Thyroid gland (tissue), 4 donors: ENCODE measurements around the gene EIF6. TPM values are rescaled to one million over a fixed set of nuclear protein-coding genes. Genes with fewer than 3 reads are reported as not detected.

ENCODE experiments used
- DNase-seq, 2 donors: peaks; one replicate each; pipeline ENCODE4 v3.0.0-alpha.2; 2019
- H3K27ac ChIP-seq, 3 donors: fragments of 200-600 bp; sonication (generic); 1 replicate in 2 of 3; 2 replicates in 1 of 3; pipeline ENCODE4 v1.5.1; 2016 to 2019; ENCODE audit warnings: mild to moderate bottlenecking in 1 of 3, moderate library complexity in 1 of 3
- H3K27me3 ChIP-seq: fragments of 200-600 bp; sonication (generic); one replicate; pipeline ENCODE4 v1.5.1; 2019
- H3K36me3 ChIP-seq, 2 donors: fragments of 200-600 bp; sonication (generic); one replicate each; pipeline ENCODE4 v1.5.1; 2016 to 2019
- H3K4me1 ChIP-seq, 2 donors: fragments of 200-600 bp; sonication (generic); one replicate each; pipeline ENCODE4 v1.5.1; 2017 to 2019
- H3K4me3 ChIP-seq, 3 donors: fragments of 200-600 bp; sonication (generic); replicated peaks in 1 of 3; 1 replicate in 2 of 3; 2 replicates in 1 of 3; pipeline ENCODE4 v1.5.1; 2016; ENCODE audit warnings: mild to moderate bottlenecking in 1 of 3
- H3K9me3 ChIP-seq: fragments of 200-600 bp; sonication (generic); one replicate; pipeline ENCODE4 v1.5.1; 2017
- CTCF ChIP-seq, 6 experiments: fragments of 200-600 bp in 3 of 6; fragments of 450-650 bp in 3 of 6; sonication (generic) in 3 of 6; IDR thresholded peaks; one replicate each; pipeline ENCODE4 v1.5.1; 2016 to 2019; ENCODE audit warnings: antibody characterized with exemption in 6 of 6, mild to moderate bottlenecking in 2 of 6, inconsistent platforms in 1 of 6, moderate library complexity in 1 of 6
- POLR2A ChIP-seq, 2 donors: fragments of 450-650 bp; IDR thresholded peaks; one replicate each; pipeline ENCODE4 v1.6.1; 2017; ENCODE audit warnings: antibody characterized with exemption in 2 of 2, mild to moderate bottlenecking in 2 of 2, moderate library complexity in 1 of 2
- WGBS, 2 donors: methylation state at CpG; one replicate each; pipeline ENCODE4 v1.1.5; 2017; 5-methylcytosine and 5-hydroxymethylcytosine counted together
- intact Hi-C: fragments of 100-400 bp; cut with DNase I; formaldehyde crosslinking; loops from one replicate; pipeline ENCODE4 v1.15.1; 2023
- total RNA-seq, 4 donors: library from RNA; depleted of rRNA; stranded (reverse); fragments of >200 nt; gene quantifications; one replicate each; pipeline ENCODE4 v1.2.3, GENCODE V29; 2016

Gene EIF6
- total RNA-seq, 4 donors from 2014 or later = 30.3 to 94.2 (median 65.7) TPM

GRCh38 chr20:35328689-35329088, 44.1 kb upstream of the EIF6 start:
- WGBS, 2 donors = 74 to 90% methylated on average over 4 of the region's 4 CpGs
- intact Hi-C loops = no loop called here
- TF ChIP-seq CTCF (IDR thresholded peaks at IDR 0.05) = no peak
- no peak for TF ChIP-seq POLR2A (IDR thresholded peaks at IDR 0.05)

GRCh38 chr20:35328095-35328685, 43.6 kb upstream of the EIF6 start:
- intact Hi-C loops = no loop called here
- peaks cover 15 to 16% of the 10 kb centered on the region in 2 donors for H3K4me1 ChIP-seq
- H3K36me3 ChIP-seq = no peaks in the 10 kb centered on the region
- TF ChIP-seq POLR2A (IDR thresholded peaks at IDR 0.05) (no peak), CTCF (IDR thresholded peaks at IDR 0.05) (no peak)
- no peak for DNase-seq
- no peaks in the 10 kb centered on the region for H3K9me3 ChIP-seq
- no peak overlapping the region for H3K4me3 ChIP-seq
- 76 to 94% methylated on average over 3 of the region's 3 CpGs for WGBS, 2 donors
- no peak overlapping the region for H3K27ac ChIP-seq
- no peaks in the 10 kb centered on the region for H3K27me3 ChIP-seq

More at GRCh38 chr20:35328689-35329088, 44.1 kb upstream of the EIF6 start:
- no peak overlapping the region for H3K4me3 ChIP-seq
- no peak for DNase-seq
- peaks cover 19 to 20% of the 10 kb centered on the region in 2 donors for H3K4me1 ChIP-seq
- H3K27me3 ChIP-seq = no peaks in the 10 kb centered on the region
- no peak overlapping the region for H3K27ac ChIP-seq
- no peaks in the 10 kb centered on the region for H3K9me3 ChIP-seq
- no peaks in the 10 kb centered on the region for H3K36me3 ChIP-seq

GRCh38 chr20:35327074-35327976, 42.8 kb upstream of the EIF6 start:
- no peak overlapping the region for H3K4me3 ChIP-seq
- TF ChIP-seq POLR2A (IDR thresholded peaks at IDR 0.05) = no peak
- no peak for TF ChIP-seq CTCF (IDR thresholded peaks at IDR 0.05)
- H3K27me3 ChIP-seq = no peaks in the 10 kb centered on the region
- 93 to 99% methylated on average over 4 of the region's 4 CpGs for WGBS, 2 donors
- no peaks in the 10 kb centered on the region for H3K36me3 ChIP-seq
- intact Hi-C loops = no loop called here
- H3K9me3 ChIP-seq = no peaks in the 10 kb centered on the region
- DNase-seq = no peak
- peak overlapping the region in 2 of 3 donors; percentile 40 to 52 for H3K27ac ChIP-seq
- peaks cover 15% of the 10 kb centered on the region in 2 donors for H3K4me1 ChIP-seq

GRCh38 chr20:35326740-35327073, 42.1 kb upstream of the EIF6 start:
- intact Hi-C loops = no loop called here
- 62 to 73% methylated on average over 3 of the region's 3 CpGs for WGBS, 2 donors
- H3K36me3 ChIP-seq = no peaks in the 10 kb centered on the region
- peaks cover 15% of the 10 kb centered on the region in 2 donors for H3K4me1 ChIP-seq
- no peaks in the 10 kb centered on the region for H3K9me3 ChIP-seq
- no peak overlapping the region for H3K4me3 ChIP-seq
- H3K27me3 ChIP-seq = no peaks in the 10 kb centered on the region
- DNase-seq = no peak
- peak overlapping the region in 2 of 3 donors; percentile 40 to 52 for H3K27ac ChIP-seq
- TF ChIP-seq CTCF (IDR thresholded peaks at IDR 0.05) (no peak), POLR2A (IDR thresholded peaks at IDR 0.05) (no peak)
